Smooth muscle cell of the brain vasculature (primary cell): ENCODE results near the gene GPM6B.

Experiments
- DNase-seq: peaks from one replicate; pipeline ENCODE4 v3.0.0-alpha.2; 2012; ENCODE audit warnings: low read depth, low spot score

The GPM6B gene, protein sequence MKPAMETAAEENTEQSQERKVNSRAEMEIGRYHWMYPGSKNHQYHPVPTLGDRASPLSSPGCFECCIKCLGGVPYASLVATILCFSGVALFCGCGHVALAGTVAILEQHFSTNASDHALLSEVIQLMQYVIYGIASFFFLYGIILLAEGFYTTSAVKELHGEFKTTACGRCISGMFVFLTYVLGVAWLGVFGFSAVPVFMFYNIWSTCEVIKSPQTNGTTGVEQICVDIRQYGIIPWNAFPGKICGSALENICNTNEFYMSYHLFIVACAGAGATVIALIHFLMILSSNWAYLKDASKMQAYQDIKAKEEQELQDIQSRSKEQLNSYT

DNA sequence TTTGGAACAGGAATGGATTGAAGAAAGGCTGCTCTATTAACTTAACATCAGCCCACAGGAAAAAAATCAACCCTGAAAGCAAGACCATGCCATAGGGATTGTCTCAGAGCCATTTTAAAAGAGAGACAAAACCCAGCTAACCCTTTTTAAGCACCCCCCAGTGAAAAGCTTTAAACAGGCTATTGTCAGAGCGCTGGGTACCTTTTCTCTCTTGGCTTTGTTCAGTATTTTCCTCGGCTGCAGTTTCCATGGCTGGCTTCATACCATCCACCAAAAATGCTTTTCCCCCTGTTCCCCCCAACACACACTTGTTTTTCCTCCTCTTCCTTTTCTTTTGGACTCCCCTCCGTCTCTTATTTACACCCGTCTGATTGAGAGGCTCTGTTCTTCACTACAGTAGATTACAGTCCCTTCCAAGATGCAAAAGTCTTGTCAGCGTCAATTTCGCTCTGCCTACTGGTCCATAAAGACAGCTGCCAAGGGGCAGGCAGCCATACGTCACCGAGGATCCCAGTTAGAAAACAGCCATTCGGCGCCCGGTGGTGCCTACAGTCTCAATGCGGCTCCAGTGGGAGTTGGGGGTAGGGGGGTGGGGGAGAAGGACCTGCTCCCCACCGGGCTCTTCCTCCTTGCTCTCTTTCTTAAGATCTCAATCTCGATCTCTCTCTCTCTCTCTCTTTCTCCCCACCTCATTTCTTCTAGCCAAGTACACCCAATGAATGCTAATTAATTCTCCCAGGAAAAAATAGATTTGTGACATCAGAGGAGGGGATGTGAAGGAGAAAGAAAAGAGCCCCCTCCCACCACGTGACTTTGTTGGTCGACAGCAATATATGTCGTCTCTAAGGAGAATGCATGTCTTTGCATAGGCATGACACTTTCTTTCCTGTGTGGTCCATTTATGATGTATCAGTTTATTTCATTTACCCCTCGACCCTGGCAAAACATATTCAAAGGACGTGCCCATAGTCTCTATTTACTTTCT lies at the start of gene GPM6B:
TSS of gene GPM6B (minus strand) at position 451 of the 985 bp plus-strand sequence. CDS start at position 262, 189 bp downstream.
- no peak for DNase-seq

DNA sequence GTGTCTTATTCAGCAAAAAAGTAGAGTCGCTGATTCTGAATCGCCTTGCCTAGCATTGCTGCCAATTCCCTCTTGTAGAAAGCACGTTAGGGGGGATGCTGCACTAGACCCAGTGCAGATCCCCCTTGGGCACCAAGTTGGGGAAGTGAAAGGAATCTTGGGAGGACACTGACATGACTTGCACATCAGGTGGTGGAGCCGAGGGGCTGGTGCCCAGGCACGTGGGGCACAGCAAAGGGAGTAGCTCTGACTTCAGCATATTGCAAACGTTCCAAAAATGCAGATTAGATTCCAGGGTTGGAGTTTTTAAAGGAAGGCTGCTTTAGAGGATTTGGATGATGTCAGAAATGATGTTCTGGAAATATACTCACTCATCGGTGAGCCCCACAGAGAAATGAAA lies 47.4 kb upstream of the GPM6B start:
- no peak for DNase-seq

- no peak for DNase-seq
Observed at GRCh38 chrX:13863324-13863723, 46.4 kb upstream of the GPM6B start.

GRCh38 chrX:13859724-13860123 lies 42.8 kb upstream of the GPM6B start:
- DNase-seq: no peak

DNA sequence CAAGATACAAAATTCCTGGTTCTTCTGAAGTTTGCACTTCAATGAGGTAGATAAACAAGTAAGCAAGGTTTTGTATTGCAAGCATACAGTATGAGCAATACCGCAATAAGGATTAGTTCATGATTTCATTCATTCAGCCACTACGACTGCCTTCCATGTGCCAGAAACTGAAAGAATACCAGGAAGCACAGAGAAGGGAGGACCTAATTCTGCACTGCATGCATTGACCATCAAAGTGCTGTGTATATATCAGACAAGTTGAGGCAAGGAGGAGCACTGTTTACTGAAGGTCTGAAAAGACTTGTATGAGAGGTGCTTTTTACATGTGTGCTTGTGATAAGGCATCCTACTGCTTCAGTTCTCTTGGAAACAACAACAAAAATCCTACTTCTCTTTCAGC lies 40.9 kb upstream of the GPM6B start:
- no peak for DNase-seq

DNA sequence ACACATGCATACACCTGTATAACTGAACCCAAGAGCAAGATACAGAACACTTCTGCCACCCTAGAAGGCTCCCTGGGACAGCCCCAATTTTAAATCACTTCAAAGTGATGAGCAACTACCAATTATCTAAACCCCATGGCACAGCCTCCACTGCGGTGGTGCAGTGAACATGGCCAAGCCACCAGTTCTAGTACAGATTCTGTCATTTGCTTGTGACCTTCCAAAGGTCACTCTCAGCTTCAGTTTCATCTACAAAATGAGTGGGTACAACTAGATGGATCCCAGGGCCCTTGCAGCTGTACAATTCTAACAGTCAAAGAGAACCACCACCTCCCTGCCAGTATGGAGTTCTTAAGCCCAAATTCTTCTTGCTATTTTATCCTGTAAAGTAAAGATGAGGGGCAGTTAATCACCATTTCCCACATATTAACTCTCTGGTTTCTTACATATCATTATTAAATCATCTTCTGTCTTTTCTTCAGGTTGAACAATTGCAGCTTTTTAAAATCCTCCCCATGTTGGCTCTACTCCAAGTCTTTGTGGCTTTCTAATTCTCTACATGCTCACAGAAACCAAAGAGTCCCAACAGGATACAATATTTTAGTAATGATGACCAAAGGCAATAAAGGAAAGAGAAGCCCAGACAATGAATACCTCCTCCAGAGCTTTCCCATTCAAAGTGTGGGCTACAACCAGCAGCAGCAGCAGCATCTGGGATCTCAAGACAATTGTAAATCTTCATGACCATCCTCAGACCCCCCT lies 39.0 kb upstream of the GPM6B start:
- no peak for DNase-seq

- DNase-seq: no peak
Observed at GRCh38 chrX:13854003-13854402, 37.1 kb upstream of the GPM6B start.

- no peak for DNase-seq
Observed at GRCh38 chrX:13852001-13852695, 35.3 kb upstream of the GPM6B start.

DNA sequence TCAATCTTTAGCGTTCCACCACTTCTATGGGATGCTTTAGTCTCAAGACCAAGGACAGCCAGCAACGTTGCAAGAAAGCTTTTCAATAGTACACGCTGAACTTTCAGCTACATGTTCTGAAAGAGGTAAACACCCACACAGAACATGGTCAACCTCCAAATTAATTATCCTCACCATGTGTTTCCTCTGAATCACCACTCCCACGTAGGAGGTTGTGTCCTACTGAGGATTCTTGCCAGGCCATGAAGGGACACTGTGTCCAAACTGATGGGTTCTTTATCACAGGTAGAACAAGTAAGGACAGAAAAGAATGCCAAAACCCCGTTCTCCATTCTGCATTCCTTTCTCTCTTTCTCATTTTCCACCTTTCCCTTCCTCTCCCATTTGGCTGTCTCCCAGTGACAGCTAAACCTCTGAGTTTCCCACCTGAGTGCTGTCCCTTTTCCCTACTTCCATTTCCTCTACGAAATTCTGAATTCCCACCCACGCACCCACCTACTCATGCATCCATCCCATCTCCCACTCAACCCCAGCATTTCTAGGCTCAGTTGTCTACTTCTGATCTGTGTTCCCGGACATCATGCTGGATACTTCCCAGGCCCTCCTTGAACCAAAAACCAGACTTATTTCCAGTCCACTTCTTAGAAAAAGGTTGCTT lies 29.0 kb upstream of the GPM6B start:
- DNase-seq: no peak

DNA sequence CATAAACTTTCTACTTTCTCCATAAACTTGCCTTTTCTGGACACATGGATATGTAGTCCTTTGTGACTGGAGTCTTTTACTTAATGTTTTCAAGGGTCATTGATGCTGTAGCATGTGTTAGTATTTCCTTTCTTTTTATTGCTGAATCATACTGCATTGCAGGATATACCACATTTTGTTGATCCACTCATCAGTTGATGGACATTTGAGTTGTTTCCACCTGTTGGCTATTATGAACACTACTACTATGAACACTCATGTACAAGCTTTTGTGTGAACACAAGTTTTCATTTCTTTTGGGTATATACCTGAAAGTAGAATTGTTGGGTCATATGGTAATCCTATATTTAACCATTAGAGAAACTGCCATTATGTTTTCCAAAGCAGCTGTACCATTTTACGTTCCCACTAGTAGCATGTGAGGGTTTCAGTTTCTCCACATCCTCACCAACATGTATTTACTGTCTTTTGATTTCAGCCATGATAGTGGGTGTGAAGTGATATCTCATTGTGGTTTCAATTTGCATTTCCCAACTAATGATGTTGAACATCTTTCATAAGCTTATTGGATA lies 26.3 kb upstream of the GPM6B start:
- no peak for DNase-seq

GRCh38 chrX:13840121-13840520 lies 23.2 kb upstream of the GPM6B start:
- no peak for DNase-seq

- no peak for DNase-seq
Observed at GRCh38 chrX:13837290-13837745, 20.4 kb upstream of the GPM6B start.

DNA sequence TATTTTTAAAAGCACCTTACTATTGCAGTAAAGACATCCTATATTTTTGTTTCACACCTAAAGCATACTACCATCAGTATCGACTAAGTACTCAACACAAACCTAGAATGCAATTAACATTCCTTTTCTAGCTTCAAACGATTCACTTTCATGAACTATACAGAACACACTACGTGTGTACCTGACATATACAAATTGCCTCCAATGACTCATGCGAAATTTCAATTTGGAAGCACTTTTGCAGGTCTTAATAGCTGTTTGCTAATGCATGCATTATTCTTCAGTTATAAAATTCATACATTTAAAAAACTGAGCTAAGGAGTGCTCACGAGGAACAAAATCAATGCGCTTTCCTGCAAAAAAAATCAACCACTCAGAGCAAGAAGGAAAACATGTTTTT lies 19.7 kb upstream of the GPM6B start:
- no peak for DNase-seq

- no peak for DNase-seq
Observed at GRCh38 chrX:13835825-13836224, 18.9 kb upstream of the GPM6B start.

DNA sequence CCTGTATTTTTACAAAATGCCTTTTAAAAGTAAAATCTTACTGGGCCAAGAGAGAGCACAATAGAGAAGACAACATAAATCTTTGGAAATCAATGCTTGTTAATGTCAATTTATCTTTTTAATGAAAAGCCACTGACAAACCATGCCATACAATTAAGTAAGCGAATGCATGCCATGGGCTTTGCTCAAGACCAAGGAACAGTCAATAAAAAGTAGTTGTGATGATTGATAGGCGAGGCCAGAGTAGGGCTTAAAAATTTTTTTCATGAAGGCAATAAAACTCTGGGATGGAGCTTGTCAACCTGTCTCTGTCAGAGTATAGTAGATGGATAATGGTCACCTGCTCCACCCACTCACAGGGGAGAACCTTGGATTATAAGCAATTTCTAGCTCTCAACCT lies 17.5 kb upstream of the GPM6B start:
- no peak for DNase-seq

DNA sequence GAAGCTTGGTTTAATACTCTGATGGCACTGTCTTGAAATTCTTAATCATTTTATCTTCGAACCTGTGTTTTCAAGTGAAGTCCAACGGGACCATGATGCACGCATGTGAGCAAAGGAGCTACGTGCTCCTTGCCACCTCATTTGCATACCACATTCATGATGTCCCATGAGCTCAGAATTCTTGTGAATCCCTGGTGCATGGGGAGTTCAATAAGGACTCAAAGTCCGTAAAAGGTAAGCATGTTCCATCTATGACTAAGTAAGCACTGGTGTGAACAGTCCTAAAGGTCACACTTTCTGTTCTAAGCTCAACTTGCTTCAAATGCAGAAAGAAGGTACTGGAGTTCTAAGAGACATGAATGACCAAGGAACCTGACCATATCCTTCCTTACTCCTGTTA lies 13.1 kb upstream of the GPM6B start:
- DNase-seq: no peak

GRCh38 chrX:13828392-13828791 lies 11.5 kb upstream of the GPM6B start:
- no peak for DNase-seq

- no peak for DNase-seq
Observed at GRCh38 chrX:13827298-13828090, 10.6 kb upstream of the GPM6B start.

GRCh38 chrX:13826770-13827169 lies 9.9 kb upstream of the GPM6B start:
- DNase-seq: no peak
